ENCODE measurements around the gene UBE2V1.
"Not testable (repeated sequence)": the region's sequence is repeated elsewhere in the genome, so short reads cannot be mapped to it uniquely, and the experiment has no call there.

Gene UBE2V1

DNA sequence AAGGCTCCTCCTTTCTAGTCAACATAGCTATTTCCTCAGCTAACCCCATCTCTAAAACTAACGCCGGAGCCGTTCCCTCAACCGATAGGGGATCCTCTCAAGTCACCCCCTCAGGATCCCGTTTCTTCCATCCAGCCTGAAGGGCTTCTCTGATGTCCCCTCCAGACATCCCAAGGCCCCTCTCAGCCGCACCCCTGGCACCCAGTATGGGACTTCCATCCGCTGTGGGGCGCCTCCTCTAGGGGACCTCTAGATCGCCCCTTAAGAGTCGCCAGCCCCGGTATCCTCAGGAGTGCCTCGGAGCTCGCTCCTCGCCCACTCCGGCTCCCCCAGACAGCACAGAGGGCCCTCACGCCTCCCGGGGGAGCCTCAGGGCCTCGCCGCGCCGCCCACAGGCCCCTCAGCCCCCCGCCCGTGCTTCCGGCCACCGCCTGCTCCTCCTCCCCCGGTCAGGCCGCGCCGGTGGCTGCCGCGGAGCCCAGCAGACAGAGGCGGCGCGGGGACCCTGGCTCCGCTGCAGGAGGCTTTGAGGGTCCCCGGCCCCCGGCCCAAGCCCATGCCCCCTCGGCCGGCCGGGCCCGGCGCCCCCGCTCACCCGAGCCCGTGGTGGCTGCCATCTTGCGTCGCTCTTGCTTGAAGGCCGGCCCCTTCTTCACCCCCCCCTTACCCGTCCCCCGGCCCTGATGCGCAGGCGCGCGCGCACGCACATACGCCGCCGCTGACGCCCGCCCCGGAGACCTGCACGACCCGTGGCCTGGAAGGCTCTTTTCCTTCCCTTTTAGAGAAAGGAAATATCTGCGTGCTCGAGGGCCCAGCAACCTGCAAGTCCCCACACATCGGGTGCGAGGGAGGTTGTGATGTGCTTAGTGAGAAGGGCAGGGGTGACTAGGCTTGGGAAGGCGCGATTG is at the start of gene UBE2V1:
TSS of gene UBE2V1 (minus strand) at position 639 of the 908 bp plus-strand sequence. CDS start at position 617, 22 bp downstream.
- peak; percentile 86 for DNase-seq (ENCODE audit: low read depth)

DNA sequence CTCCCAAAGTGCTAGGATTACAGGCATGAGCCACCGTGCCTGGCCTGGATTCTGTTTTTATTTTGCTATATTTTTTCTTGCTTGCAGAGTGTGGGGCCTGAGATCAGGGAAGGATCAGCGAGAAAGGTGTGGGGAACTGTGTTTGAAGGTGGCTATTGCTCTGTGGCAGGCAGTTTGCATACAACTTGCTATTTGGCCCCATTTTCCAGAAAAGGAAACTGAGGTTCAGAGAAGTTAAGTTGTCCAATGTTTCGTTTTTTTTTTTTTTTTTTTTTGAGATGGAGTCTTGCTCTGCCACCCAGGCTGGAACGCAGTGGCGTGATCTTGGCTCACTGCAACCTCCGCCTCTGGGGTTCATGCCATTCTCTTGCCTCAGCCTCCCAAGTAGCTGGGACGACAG is 48.5 kb upstream of the UBE2V1 start:
- DNase-seq (ENCODE audit: low read depth) = not testable (repeated sequence)

DNA sequence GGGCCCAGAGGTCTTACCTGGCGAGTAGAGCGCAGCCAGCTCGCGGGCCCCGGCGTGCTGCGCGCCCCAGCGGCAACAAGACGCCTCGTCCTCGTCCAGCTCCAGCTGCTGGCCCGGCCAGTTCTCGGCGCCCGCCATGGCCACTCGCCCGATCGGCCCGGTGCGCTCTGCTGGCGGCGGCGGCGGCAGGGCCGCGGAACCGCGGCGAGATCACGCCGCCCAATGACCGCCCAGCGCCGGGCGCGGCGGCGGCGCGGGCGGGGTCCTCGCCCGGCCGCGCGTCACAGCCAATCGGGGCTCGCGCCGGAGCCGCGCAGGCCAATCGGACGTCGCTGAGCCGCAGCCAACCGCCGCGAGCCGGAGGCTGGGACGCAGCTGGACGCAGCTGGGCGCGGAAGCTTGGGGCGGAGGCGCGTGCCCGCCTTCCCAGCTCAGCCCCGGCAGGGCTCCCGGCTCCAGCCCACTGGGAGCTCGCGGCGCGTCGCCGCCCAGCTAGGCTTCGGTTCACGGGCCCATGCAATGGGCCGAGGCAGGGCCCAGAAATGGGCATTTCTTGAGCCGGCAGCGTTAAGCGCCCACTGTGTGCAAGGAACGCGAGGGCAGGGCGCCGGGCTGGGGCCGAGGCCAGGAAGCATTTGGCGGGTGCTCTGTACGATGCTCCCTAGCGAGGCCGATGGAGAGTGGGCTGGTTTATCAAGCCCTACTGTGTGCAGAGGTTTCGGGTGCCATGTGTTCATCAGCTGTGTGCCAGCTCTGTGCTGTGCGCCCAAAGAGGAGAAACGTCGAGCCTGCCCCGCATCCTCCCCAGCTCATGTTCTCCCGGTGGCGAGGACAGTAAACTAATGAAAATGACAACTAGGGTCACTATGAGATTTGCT is 40.8 kb upstream of the UBE2V1 start, which contains the start of gene PEDS1:
TSS of gene PEDS1 (minus strand) at position 224 of the 878 bp plus-strand sequence. CDS start at position 138, 86 bp downstream.
- DNase-seq (ENCODE audit: low read depth) = peak; percentile 76

DNA sequence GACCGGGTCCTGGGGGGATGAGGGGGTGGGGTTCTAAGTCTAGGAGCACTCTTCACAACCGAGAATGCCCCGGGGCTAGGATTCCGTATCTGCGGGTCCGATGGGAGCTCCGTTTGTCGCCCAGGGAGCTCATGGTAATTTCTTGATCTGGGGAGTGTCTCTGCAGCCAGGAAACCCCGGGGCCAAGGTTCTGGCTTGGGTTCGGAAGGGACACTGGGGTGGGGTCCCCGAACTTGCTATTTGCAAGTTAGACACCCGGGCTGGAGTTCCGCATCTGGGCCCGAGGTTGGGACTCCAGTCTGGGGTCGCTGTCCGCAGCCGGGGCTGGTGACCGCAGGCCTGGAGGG is 40.2 kb upstream of the UBE2V1 start:
- no peak for DNase-seq (ENCODE audit: low read depth)

DNA sequence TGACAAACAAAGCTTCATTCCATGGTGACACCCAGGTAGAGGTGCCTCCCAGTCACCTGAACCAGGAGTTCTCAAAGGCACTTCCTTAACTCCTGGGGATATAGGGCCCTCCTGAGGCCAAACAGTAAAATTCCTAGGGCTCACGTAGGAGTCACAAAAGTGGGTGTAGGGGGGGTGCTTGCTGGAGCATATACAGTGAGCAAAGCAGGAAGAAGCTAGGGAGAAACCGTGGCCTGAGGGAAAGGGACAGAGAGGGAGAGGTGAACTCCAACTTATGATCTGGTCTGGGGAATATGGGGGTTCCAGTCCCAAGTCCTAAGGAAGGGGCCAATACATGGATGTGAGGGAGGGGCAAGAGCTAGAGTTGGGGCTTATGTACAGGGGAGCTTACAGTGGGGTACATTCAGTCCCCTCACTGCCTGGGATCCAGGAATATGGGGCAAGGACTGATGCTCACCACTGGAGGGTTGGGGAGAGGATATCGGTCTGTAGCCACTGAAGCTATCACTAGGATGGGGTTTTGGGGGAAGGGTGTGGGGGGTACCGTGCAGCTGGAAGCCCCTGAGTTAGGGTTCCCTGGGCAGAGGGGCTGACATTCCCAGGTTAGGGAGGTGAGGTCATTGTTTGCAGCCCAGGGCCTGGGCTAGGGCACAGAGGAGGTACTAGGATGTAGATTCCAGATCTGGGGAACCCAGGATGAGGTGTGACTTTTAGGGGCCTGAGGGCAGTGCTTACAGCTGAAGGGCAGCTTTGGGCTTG is 39.6 kb upstream of the UBE2V1 start:
- DNase-seq (ENCODE audit: low read depth) = no peak

DNA sequence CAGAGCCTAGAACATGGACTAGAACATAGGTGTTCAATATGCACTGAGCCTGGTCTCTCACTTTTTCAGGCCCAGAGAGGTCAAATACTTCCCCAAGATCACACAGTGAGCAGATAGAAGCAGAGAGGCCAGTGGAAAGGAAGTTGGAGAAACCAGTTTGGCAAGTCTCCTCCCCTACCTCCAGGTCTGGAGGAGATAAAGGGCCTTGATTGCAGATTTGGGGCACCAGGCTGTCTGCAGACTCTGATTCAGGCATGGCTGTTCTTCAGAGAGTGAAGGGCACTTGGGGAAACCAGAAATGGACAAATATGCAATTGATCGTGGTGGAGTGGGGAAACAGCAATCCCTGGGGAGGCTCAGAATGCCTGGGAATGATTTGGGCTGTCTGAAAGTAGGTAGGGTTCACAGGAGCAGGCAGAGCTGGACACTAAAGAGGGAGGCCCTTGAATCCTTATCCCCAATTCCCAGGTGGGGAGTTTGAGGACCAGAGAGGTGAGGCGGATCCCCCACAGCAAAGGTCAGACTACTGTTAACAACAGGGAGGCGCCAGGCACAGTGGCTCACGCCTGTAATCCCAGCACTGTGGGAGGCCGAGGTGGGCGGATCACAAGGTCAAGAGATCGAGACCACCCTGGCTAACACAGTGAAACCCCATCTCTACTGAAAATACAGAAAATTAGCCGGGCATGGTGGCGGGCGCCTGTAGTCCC is 38.2 kb upstream of the UBE2V1 start:
- DNase-seq (ENCODE audit: low read depth) = no peak

DNA sequence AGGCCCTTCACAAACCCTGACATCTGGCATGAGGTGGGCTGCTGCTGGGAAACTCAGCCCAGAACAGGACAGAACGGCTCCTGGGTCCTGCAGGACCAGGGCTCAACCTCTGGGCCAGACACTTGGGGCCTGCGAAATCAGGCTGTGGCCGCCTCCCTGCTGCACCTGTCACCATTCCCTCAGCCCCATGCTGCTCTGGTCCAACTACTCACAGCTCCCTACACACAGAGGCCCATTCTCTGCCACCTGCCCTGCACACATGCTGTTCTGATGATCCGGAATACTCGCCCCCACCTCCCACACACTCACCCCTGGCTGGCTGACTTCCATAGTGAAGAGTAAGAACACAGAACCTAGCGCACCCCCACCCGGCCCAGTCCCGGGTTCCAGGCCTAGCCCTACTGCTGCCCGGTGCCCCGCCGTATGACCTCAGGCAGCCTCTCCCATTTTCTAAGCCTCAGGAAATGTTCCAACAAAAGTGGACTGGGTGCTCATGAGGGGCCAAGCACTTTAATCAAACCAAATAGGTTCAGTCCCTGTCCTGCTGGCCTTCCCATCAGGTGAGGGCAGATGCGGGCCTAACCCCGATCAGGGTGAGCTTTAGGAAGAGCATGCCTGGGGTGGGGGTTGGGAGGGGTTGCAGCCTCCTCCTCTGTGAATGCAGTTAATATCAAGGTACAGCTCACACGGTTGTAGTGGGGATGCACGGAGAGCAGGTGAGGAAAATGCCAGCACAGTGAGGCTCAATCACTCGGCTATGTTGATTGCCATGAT is 36.7 kb upstream of the UBE2V1 start:
- DNase-seq (ENCODE audit: low read depth) = no peak

DNA sequence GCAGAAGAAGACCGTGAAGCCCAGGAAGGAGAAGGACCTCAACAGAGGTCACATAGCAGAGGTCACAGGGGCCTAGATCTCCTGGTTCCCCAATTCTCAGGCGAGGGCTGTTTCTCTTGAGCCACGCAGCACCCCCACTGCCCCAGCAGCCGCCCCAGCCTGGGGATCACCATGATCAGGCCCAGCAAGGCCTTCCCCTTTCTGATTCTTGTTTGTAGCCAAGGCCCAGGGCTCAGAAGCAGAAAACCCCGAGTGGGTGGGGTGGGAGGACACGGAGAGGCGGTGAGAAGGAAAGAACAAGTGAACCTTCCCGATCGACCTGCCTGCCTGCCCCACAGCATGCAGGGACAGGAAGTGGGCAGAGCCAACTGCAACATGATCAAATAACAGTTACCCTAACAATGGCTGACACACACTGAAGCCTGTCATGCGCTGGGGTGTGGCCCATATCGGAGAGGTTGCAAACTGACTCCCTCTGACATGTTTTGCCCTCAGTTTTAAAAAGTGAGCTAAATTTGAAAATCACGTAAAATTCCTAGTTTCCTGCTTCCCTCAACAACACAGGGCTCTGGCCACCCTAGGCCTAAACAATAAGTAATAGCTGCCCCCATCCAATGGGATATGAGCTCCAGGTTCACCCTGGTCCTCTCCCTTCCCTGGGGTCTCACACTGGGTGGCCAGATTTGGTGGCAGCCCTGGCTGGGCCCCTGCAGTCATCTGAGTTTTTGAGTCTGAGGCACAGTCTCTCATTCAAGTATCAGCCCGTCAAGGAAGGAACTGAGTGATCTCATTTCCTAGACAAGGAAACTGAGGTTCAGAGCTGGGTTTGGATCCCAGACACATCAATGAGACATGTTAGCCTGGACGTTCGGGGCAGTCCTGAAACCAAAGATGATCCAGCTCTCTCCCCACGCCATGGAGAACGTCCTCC is 34.0 kb upstream of the UBE2V1 start:
- DNase-seq (ENCODE audit: low read depth) = peak; percentile 59

DNA sequence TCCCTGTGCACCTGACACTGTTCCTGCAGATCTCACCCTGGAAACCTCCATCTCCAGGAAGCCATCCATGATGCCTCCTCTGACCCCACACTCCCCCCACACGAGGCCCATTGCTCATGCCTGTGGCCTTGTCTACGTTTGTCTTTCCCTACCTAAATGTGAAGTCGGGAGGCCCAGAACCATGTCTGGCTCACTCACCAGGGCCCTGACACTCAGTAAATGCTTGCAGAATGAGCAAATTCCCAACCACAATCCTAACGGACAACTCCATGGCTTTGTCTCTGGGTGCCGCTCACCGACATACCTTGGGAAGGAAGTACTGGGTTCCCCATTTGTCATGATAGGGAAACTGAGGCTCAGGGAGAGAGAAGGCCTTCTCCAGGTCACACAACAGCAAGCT is 33.3 kb upstream of the UBE2V1 start:
- DNase-seq (ENCODE audit: low read depth) = no peak

DNA sequence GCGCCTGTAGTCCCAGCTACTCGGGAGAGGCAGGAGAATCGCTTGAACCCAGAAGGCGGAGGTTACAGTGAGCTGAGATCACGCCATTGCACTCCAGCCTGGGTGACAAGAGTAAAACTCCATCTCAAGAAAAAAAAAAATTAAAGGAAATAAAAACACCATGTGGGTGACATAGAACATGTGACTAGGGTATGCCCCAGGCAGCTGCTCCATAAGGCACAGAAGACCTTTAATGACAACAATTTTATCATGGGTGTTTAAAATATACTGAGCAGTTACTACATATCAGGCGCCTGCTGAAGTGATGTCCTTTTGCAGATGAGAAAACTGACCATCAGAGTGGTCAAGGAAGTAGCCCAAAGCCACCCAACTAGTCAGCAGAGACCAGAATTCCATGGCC is 32.6 kb upstream of the UBE2V1 start:
- no peak for DNase-seq (ENCODE audit: low read depth)

DNA sequence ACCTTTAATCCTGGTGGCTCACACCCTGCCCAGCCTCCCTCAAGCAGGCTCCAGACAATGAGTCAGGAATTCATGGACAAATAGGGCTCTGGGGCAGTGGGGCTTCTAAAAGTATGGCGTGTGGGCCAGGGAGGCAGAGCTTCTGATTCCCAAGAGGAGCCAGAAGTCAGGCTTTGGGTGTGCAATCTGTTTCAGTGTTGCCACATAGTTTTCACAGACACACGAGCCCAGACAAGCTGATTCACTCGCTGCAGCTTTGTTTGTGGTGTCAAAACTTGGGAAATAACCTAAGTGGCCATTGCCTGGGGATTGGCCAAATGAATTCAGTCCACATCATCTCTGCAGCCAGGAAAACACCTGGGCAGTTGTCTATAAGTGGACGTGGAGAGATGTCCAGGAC is 31.4 kb upstream of the UBE2V1 start:
- no peak for DNase-seq (ENCODE audit: low read depth)

DNA sequence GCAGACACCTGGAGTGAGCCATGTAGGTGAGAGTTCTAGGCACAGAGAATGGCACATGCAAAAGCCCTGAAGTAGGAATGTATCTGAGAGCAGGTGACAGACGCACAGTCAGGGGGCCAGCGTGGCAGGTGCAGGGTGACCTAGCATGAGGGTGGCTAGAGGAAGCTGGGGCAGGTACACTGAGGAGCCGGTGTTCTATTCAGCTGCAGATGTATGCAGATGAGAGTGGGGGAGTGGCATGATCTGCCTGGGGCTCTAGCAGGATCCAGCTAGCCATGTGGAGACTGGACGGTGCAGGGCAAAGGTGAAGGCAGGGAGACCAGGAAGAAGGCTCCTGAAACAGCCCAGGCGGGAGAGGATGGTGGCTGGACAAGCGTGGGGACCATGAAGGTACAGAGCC is 29.9 kb upstream of the UBE2V1 start:
- no peak for DNase-seq (ENCODE audit: low read depth)

DNA sequence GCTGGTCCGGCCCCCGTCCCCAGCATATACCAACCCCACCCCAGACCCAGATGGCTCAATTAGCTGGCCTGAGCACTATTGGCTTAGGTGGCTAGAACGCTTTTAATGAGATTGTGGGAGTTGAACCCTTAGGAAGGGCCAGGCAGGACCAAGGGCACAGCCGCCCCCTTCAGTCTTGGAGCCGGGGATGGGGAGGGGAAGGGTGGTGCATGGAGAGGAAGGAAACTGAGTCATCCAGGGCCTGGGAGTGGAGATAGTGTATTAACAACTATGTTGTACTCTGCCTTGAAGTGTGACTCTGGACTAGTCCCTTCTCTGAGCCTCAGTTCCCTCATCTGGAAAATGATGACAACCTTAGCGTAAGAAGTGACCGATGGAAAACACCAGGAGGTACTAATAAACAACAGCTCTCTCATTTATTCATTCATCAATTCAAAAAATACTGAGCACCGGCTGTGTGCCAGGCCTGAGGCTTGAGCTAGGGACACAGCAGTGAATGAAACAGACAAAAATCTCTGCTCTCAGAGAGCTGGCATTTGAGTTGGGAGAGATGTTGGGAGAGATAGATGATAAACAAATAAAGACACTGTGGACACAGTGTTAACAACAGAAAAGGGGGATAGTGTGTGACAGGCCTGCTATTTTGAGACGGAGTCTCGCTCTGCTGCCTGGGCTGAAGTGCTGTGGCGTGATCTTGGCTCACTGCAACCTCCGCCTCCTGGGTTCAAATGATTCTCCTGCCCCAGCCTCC is 29.0 kb upstream of the UBE2V1 start:
- no peak for DNase-seq (ENCODE audit: low read depth)

DNA sequence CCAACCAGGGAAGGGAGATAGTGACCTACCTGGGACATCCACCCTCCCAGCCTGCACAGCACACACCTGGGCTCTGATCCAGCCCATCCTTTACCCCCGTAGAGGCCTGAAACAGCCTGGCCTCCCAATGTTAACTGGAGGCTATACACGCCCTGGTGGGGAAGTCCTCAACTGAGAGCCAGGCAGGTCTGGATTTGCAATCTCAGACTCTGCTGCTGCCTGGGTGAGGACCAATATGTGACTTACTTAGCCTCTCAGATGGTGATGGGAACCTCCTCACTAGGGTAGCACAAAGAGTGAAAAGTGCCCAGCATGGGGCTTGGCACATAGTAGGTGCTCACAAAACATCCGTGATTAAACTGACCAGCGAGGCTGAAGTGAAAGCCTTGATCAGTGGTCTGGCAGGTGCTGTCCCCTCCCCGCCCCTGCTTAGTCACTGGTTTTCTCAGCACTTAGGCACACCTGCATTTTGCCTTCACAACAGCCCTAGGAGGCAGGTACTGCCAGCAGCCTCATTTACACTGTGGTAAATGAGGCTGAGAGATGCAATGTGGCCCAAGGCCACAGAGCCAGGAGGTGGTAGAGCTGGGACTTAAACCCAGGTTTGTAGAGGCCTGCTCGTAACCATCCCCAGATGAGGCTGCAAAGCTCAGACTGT is 28.2 kb upstream of the UBE2V1 start:
- DNase-seq (ENCODE audit: low read depth) = no peak

DNA sequence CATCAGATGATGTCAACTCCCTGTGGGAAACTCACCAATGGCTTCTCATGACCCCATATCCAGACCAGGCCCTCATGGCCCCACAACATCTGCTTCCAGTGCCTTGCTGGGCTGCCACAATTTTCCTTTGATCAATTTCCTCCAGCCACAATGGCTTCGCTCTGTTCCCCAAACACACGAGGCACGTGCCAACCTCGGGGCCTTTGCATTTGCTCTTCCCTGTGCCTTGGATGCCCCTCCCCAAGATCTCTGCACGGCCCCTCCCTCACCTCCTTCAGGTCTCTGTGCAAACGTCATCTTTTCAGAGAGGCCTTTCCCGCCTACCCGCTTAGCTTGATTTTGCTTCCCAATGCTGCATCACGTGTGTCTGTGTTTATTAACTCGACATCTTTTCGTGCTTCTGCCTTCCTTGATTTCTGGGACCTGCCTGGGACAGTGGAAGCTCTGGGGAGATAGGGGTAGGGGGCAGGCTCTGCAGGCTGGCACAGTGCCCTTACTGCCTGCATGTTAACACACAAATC is 27.4 kb upstream of the UBE2V1 start:
- DNase-seq (ENCODE audit: low read depth) = no peak

DNA sequence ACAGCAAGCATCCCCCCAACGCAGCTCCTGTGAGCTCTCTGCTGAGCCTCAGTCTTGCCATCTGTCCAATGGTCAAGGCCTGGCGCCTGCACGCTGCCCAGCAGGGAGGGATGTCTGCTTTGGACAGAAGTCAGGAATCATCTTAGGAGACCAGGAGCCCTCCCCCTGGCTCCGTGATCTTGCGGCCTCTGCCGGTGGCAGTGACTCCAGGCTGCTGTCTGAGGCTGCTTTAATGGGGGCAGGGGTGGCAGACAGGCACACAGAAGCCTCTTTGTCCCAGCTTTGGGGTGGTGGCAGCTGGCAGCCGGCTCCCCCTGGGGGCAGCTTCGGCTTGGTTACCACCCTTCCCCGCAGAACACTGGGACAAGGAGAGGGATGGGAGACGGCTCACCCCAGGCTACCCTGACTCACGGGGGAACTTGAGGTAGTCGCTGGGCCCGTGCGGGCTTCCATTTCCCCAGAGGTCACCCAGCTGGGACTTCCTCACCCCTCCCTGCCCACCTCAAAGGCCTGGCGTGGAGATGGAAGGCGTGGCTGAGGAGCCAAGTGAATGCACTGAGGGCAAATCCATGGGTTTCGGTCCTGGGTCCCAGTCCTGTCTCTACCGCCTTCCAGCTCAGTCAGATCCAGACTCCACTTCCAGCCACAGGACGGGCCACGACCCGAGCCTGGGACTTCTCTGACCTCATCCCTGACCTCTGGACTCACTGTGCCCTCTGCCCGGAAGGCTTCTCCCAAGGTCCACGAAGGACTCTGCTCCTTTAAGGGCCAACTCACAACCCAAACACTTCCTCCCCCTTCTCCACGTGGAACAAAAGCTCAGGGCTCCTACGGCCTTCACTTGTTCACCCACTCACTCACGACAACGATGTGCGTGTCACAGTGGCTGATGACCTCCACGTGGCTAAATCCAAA is 25.8 kb upstream of the UBE2V1 start:
- no peak for DNase-seq (ENCODE audit: low read depth)

DNA sequence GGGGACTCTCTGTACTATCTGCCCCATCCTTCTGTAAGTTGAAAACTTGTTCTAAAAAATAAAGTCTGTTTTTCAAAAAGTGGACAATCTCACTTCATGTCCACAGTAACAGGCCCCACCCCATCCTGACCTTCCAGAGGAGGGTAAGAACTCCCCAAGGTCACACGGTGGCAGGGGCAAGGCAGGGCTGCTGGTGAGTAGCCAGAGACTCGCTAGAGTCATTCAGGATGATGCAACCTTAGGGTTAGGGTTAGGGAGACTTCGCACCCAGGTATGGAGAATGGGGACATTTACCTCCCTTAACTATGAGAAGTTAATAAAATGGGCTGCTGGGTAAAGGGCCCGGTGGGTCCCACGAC is 25.1 kb upstream of the UBE2V1 start:
- DNase-seq (ENCODE audit: low read depth) = no peak
